GM21367 (cell line): ENCODE data around the gene CAPS2.
"Not testable (repeated sequence)": the region's sequence is repeated elsewhere in the genome, so short reads cannot be mapped to it uniquely, and the experiment has no call there.

ENCODE experiments used
- ATAC-seq: cut with Tn5 transposase; IDR thresholded peaks from one replicate; pipeline ENCODE4 v1.9.1; 2021; ENCODE audit not compliant: unreplicated experiment

CAPS2 gene

GRCh38 chr12:75329918-75330826 is at the start of gene CAPS2:
CAPS2 (minus strand) TSS chr12:75330324; CDS start chr12:75326498, 3,826 bp downstream.
- peak; percentile 86 for ATAC-seq

- ATAC-seq, result no peak
Observed at GRCh38 chr12:75378354-75378753, 48.2 kb upstream of the CAPS2 start.

GRCh38 chr12:75374971-75375370 is 44.8 kb upstream of the CAPS2 start:
- ATAC-seq, result no peak

GRCh38 chr12:75366629-75367028 is 36.5 kb upstream of the CAPS2 start:
- ATAC-seq, result peak; percentile 43

GRCh38 chr12:75364919-75365318 is 34.8 kb upstream of the CAPS2 start:
- ATAC-seq, result no peak

GRCh38 chr12:75361408-75361807 is 31.3 kb upstream of the CAPS2 start:
- ATAC-seq, result no peak

- ATAC-seq, result no peak
Observed at GRCh38 chr12:75360920-75361319, 30.8 kb upstream of the CAPS2 start.

GRCh38 chr12:75354011-75354410 is 23.9 kb upstream of the CAPS2 start:
- no peak for ATAC-seq

GRCh38 chr12:75350413-75350812 is 20.3 kb upstream of the CAPS2 start:
- no peak for ATAC-seq

GRCh38 chr12:75349946-75350345 is 19.8 kb upstream of the CAPS2 start:
- ATAC-seq, result no peak

- not testable (repeated sequence) for ATAC-seq
Observed at GRCh38 chr12:75346215-75346614, 16.1 kb upstream of the CAPS2 start.

- ATAC-seq, result no peak
Observed at GRCh38 chr12:75345531-75345930, 15.4 kb upstream of the CAPS2 start.

- no peak for ATAC-seq
Observed at GRCh38 chr12:75341873-75342272, 11.7 kb upstream of the CAPS2 start.

GRCh38 chr12:75337905-75338304 is 7.8 kb upstream of the CAPS2 start:
- peak; percentile 55 for ATAC-seq

GRCh38 chr12:75334384-75335030 is 4.4 kb upstream of the CAPS2 start, which contains the start of gene GLIPR1L1:
GLIPR1L1 (plus strand) TSS chr12:75334670; CDS start chr12:75334729, 59 bp downstream.
- ATAC-seq, result peak; percentile 63

- no peak for ATAC-seq
Observed at GRCh38 chr12:75327642-75328041, 2.5 kb downstream of the CAPS2 start.

- no peak for ATAC-seq
Observed at GRCh38 chr12:75323663-75324062, 6.5 kb downstream of the CAPS2 start.

GRCh38 chr12:75322464-75322863 is 7.7 kb downstream of the CAPS2 start:
- no peak for ATAC-seq

- no peak for ATAC-seq
Observed at GRCh38 chr12:75317784-75318183, 12.3 kb downstream of the CAPS2 start.

GRCh38 chr12:75315518-75315917 is 14.6 kb downstream of the CAPS2 start:
- no peak for ATAC-seq

GRCh38 chr12:75311369-75311768 is 18.8 kb downstream of the CAPS2 start:
- ATAC-seq, result no peak

- no peak for ATAC-seq
Observed at GRCh38 chr12:75308279-75308678, 21.8 kb downstream of the CAPS2 start.
